ENCODE data around the gene TMEM161B.
"Not testable (repeated sequence)": the region's sequence is repeated elsewhere in the genome, so short reads cannot be mapped to it uniquely, and the experiment has no call there.

The TMEM161B gene

GRCh38 chr5:88248743-88249540 lies 19.7 kb downstream of the TMEM161B start:
- no peak for DNase-seq

- no peak for DNase-seq
Measured at GRCh38 chr5:88248094-88248493, 20.6 kb downstream of the TMEM161B start.

GRCh38 chr5:88245893-88246244 lies 22.8 kb downstream of the TMEM161B start:
- DNase-seq: no peak

GRCh38 chr5:88245241-88245892 lies 23.3 kb downstream of the TMEM161B start:
- DNase-seq: no peak

- DNase-seq: no peak
Measured at GRCh38 chr5:88244686-88245085, 24.0 kb downstream of the TMEM161B start.

GRCh38 chr5:88243493-88243892 lies 25.2 kb downstream of the TMEM161B start:
- DNase-seq: not testable (repeated sequence)

- no peak for DNase-seq
Measured at GRCh38 chr5:88238732-88239131, 29.9 kb downstream of the TMEM161B start.

GRCh38 chr5:88236866-88237642 lies 31.6 kb downstream of the TMEM161B start:
- DNase-seq: no peak

- DNase-seq: no peak
Measured at GRCh38 chr5:88235828-88236227, 32.8 kb downstream of the TMEM161B start.

- DNase-seq: no peak
Measured at GRCh38 chr5:88235346-88235745, 33.3 kb downstream of the TMEM161B start.

- no peak for DNase-seq
Measured at GRCh38 chr5:88230546-88231066, 38.0 kb downstream of the TMEM161B start.

- DNase-seq: no peak
Measured at GRCh38 chr5:88226881-88227450, 41.7 kb downstream of the TMEM161B start.

- DNase-seq: no peak
Measured at GRCh38 chr5:88214655-88215054, 54.0 kb downstream of the TMEM161B start.

GRCh38 chr5:88207575-88207974 lies 61.1 kb downstream of the TMEM161B start:
- no peak for DNase-seq

GRCh38 chr5:88203981-88204750 lies 64.5 kb downstream of the TMEM161B start:
- DNase-seq: no peak

GRCh38 chr5:88195636-88196035 lies 73.0 kb downstream of the TMEM161B start:
- DNase-seq: no peak

- no peak for DNase-seq
Measured at GRCh38 chr5:88193896-88194295, 74.7 kb downstream of the TMEM161B start.

- no peak for DNase-seq
Measured at GRCh38 chr5:88190106-88190834, 78.4 kb downstream of the TMEM161B start.

GRCh38 chr5:88189484-88189883 lies 79.2 kb downstream of the TMEM161B start:
- not testable (repeated sequence) for DNase-seq

- DNase-seq: no peak
Measured at GRCh38 chr5:88188458-88189132, 80.0 kb downstream of the TMEM161B start.

- DNase-seq: no peak
Measured at GRCh38 chr5:88183255-88183654, 85.4 kb downstream of the TMEM161B start.

All from NCI-H1105 treated with DMSO at 0.1 percent for 48 hours (cell line).